Measurements from ENCODE around the gene RORB. TPM values are rescaled to one million over a fixed set of nuclear protein-coding genes. Genes with fewer than 3 reads are reported as not detected.

RORB gene
- total RNA-seq, 2 experiments from 2014 or later: 0.04 to 0.11 TPM

DNA sequence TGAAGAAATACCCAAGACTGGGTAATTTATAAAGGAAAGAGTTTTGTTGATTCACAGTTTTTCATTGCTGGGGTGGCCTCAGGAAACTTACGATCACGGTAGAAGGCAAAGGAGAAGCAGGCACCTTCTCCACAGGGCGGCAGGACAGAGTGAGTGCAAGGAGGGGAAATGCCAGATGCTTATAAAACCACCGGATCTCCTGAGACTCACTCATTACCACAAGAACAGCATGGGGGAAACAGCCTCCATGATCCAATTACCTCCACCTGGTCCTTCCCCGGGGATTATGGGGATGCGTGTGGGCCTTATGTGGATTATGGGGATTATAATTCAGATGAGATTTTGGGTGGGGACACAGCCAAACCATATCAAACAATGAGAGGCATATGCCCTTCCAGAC is 18.5 kb upstream of the RORB start:
- ATAC-seq: no peak
- Mint-ChIP-seq H3K4me1 (ENCODE audit: low read depth) (no peaks in the 10 kb centered on the region), H3K27ac (no peak overlapping the region), H3K4me3 (no peak overlapping the region), H3K36me3 (ENCODE audit: low read depth) (no peaks in the 10 kb centered on the region), H3K27me3 (peaks cover 2% of the 10 kb centered on the region), H3K9me3 (no peaks in the 10 kb centered on the region)
- TF ChIP-seq, protein P1, sequence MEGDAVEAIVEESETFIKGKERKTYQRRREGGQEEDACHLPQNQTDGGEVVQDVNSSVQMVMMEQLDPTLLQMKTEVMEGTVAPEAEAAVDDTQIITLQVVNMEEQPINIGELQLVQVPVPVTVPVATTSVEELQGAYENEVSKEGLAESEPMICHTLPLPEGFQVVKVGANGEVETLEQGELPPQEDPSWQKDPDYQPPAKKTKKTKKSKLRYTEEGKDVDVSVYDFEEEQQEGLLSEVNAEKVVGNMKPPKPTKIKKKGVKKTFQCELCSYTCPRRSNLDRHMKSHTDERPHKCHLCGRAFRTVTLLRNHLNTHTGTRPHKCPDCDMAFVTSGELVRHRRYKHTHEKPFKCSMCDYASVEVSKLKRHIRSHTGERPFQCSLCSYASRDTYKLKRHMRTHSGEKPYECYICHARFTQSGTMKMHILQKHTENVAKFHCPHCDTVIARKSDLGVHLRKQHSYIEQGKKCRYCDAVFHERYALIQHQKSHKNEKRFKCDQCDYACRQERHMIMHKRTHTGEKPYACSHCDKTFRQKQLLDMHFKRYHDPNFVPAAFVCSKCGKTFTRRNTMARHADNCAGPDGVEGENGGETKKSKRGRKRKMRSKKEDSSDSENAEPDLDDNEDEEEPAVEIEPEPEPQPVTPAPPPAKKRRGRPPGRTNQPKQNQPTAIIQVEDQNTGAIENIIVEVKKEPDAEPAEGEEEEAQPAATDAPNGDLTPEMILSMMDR (IDR thresholded peaks at IDR 0.05): no peak
- POLR2A ChIA-PET: no interaction called here
- intact Hi-C loops (cut with micrococcal nuclease): no loop called here
- CTCF ChIA-PET: no interaction called here
- DNase-seq: no peak

DNA sequence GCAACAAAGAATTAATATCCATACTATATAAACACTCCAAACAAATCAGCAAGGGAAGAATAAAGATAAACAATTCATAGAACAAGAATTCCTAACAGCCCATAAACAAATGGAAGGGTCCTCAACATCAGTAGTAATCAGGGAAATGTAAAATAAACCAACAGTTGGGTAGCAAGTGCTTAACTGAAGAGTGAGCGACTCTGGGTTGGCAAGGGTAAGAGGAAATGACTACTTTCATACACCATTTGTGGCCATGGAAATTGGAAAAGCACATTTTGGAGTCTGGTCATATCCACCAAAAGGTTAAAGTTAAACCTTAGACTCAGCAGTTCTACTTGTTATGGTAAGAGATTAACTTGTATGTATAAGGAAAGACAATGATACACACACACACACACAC is 17.4 kb upstream of the RORB start:
- CTCF ChIA-PET: no interaction called here
- H3K4me3 Mint-ChIP-seq: no peak overlapping the region
- no peaks in the 10 kb centered on the region for H3K4me1 Mint-ChIP-seq (ENCODE audit: low read depth)
- no peaks in the 10 kb centered on the region for H3K9me3 Mint-ChIP-seq
- TF ChIP-seq, protein P1 (IDR thresholded peaks at IDR 0.05): no peak
- H3K36me3 Mint-ChIP-seq (ENCODE audit: low read depth): no peaks in the 10 kb centered on the region
- no peak overlapping the region for H3K27ac Mint-ChIP-seq
- no peak for DNase-seq
- no peak for ATAC-seq
- POLR2A ChIA-PET: no interaction called here
- intact Hi-C loops (cut with micrococcal nuclease): no loop called here
- H3K27me3 Mint-ChIP-seq: peaks cover 2% of the 10 kb centered on the region

DNA sequence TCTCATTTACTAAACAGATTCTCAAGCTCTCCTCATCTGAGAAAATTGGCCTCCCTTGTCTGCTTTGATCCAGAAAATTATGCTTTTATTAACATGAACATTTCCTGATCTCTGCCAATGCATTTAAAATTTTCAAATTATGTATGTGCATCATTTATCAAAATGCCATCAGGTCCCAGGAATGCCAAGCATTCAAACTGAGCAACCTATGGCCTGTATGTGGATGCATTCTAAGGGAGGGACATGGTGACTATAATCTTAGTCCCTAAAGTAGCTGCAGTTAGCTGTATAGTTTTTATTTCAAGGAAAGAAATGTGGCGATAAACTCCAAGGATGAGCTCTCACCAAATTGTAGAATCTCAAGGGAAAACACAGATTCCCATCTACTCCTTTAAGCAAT is 9.7 kb upstream of the RORB start:
- Mint-ChIP-seq H3K4me3 (no peak overlapping the region), H3K9me3 (no peaks in the 10 kb centered on the region), H3K36me3 (ENCODE audit: low read depth) (no peaks in the 10 kb centered on the region), H3K27ac (no peak overlapping the region), H3K27me3 (peaks cover 9% of the 10 kb centered on the region), H3K4me1 (ENCODE audit: low read depth) (no peaks in the 10 kb centered on the region)
- no peak for ATAC-seq
- no peak for DNase-seq
- CTCF ChIA-PET: no interaction called here
- POLR2A ChIA-PET: no interaction called here
- intact Hi-C loops (cut with micrococcal nuclease): no loop called here
- TF ChIP-seq, protein P1 (IDR thresholded peaks at IDR 0.05): no peak

DNA sequence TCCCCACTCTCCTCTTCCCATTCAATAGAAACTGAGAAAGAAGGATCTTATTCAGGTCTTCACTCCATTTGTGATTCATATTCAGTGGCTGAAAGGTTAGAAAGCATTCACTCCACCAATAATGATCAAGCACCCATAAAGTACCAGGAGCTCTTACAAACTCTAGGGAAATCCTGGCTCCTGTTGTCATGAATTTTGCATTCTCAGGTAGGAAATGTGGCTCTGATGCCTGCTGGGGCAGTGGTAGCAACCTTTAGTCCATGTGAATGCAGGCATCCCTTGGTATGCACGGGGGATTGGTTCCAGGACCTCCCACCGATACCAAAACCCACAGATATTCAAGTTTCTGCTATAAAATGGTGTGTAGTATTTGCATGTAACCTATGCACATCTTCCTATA is 3.6 kb upstream of the RORB start:
- H3K4me1 Mint-ChIP-seq (ENCODE audit: low read depth): peaks cover 13% of the 10 kb centered on the region
- intact Hi-C loops (cut with micrococcal nuclease): no loop called here
- DNase-seq (no peak), ATAC-seq (no peak)
- ChIA-PET POLR2A (no interaction called here), CTCF (interaction anchor here (0.7 kb wide), 1 partner anchor 116 kb away, joined by 3 read pairs; no protein-coding TSS in a partner anchor)
- H3K27ac Mint-ChIP-seq: no peak overlapping the region
- H3K4me3 Mint-ChIP-seq: no peak overlapping the region
- H3K36me3 Mint-ChIP-seq (ENCODE audit: low read depth): no peaks in the 10 kb centered on the region
- H3K27me3 Mint-ChIP-seq: peaks cover 20% of the 10 kb centered on the region
- no peaks in the 10 kb centered on the region for H3K9me3 Mint-ChIP-seq
- TF ChIP-seq, protein P1 (IDR thresholded peaks at IDR 0.05): no peak

DNA sequence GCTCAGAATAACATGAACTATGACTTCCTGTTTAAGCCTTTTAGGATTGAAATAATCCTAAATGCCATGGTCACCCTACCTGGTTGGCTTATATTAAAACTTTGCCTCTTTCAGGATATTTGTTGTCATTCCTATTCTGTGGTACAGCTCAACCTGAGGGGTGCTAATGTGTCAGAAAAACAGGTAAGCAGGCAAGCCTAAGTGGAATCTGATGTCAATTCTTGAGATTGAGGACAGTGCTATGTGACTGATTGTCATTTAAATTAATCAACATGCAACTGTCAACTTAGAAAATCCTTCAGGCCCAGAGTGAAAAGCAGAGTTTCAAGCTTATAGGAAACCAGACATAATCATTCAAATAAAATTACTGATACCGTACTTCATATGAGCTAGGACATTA is 2.6 kb upstream of the RORB start:
- intact Hi-C loops (cut with micrococcal nuclease): no loop called here
- H3K9me3 Mint-ChIP-seq: no peaks in the 10 kb centered on the region
- CTCF ChIA-PET: interaction anchor here (0.7 kb wide), 1 partner anchor 117 kb away, joined by 3 read pairs; no protein-coding TSS in a partner anchor
- no peak for ATAC-seq
- H3K27me3 Mint-ChIP-seq: peaks cover 27% of the 10 kb centered on the region
- no peak overlapping the region for H3K27ac Mint-ChIP-seq
- DNase-seq: no peak
- TF ChIP-seq, protein P1 (IDR thresholded peaks at IDR 0.05): no peak
- no peak overlapping the region for H3K4me3 Mint-ChIP-seq
- peaks cover 20% of the 10 kb centered on the region for H3K4me1 Mint-ChIP-seq (ENCODE audit: low read depth)
- no peaks in the 10 kb centered on the region for H3K36me3 Mint-ChIP-seq (ENCODE audit: low read depth)
- POLR2A ChIA-PET: no interaction called here
